Limb (tissue), 2 donors: ENCODE results near the gene SFMBT2.

Experiments
- DNase-seq, 2 donors: peaks; one replicate each; pipeline ENCODE4 v3.0.0-alpha.2; 2016; ENCODE audit errors: extremely low spot score in 2 of 2

The SFMBT2 gene

DNA sequence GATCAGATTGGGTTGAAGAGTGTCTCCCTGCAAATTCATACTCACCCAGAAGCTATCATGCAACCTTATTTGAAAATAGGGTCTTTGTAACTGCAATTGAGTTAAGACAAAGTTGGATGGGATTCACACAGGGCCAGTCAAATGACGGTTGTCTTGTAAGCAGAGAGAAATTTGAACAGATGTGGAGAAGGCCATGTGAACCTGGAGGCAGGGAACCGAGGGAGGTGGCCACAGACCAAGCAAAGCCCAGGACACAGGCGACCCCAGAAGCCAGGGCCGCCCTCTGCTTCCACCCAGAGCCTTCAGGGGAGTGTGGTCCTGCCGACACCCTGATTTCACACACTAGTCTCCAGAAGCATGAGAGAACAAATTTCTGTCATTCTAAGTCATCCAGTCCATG lies 140.8 kb downstream of the SFMBT2 start:
- DNase-seq: no peak

DNA sequence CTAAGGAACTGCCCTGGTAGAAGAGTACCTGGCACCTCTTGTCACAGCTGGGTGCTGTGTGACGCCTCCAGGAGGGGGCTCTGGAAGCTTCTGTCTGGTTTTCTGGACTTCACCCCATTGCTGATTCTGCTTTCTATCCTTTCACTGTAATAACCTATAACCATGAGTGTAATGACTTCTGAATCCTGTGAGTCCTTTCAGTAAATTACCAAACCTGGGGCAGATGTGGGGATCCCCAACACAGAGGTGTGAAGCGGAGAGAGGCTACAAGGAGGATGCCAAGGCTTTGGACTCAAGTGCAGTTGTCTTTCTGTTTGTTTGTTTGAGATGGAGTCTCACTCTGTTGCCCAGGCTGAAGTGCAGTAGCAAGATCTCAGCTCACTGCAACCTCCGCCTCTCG lies 143.7 kb downstream of the SFMBT2 start:
- DNase-seq: no peak

DNA sequence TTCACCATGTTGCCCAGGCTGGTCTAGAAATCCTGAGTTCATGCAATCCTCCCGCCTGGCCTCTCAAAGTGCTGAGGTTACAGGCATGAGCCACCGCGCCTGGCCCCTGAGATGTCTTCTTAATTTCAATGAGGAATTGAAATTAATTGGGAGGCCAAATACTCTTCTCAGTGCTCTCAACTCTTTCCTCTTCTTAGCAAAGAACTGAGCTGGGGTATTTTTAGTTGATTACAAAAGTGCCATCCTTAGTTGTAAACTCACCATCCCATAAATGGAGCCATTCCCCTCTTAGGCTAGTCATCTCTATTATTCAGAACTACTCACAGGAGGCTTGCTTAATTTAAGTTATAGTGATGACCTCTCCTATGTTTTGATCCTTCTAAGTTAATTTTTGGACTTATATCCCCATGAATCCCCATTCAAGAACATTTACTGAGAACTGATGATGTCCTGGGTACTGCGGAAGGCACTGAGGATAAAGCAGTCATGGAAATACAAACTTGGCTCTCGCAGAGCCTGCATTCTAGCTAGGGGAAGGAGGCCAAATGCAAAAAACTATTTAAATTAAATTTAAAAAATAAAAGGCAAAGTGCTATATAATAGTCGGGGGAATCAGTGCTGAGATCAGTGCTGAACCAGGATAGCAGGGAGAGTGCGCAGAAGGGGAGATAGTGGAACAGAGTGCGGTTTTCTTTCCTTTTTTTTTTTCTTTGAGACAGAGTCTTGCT lies 145.3 kb downstream of the SFMBT2 start:
- DNase-seq: no peak

DNA sequence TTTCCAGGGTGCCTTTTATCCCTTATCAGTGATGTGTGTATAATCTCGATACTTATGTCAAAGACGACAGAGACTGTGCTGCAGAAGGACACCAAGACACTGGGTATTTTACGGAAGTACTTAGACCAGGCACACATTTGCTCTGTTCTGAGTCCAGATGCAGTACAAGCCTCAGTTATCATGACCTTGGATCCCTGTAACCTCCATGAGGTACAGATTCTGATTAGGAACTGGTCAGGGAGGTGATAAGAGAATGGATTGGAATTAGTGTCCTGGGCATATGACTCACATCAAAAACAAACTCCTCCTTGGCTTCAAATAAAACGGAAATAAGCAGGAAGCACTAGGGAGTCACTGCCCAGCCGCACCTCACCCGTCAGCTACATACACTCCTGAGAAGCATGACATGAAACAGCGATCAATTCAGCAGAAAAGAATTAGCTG lies 146.5 kb downstream of the SFMBT2 start:
- DNase-seq: no peak

DNA sequence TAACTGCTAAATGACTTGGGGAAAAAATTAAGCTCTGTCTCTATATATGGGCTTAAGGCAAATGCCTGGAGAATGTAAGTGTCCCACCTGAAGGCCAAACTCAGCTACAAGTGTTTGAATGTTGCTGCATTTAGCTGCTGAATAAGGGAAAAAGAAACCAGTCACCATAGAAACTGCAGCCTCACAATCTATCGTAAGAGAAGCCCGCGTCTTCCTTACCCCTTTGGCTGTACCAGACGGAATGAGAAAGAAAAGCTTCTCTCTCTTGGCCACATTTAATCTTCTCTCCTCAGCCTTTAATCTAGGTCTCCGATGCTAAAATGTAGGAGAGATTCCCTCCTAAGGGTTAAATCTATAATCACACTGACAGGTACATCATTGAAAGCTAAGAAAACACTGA lies 147.2 kb downstream of the SFMBT2 start:
- DNase-seq: no peak

DNA sequence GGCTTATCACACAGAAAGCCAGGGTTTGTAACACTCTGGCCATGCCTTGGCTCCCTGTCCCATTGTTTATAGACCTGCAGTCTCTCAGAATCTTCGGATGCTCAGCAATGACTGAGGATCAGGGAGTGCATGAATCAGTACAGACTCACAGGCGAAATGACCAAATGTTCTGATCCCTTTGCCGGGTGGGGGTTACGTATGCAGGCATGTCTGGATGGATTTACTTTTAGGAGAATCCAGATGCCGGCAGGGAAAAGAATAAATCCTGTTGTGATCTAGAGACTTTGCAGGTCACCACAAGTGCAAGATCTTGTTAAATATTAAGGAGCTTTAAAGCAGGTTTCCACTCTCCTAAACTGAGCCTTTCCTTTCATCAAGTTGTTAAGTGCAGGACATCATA lies 149.5 kb downstream of the SFMBT2 start:
- no peak for DNase-seq

DNA sequence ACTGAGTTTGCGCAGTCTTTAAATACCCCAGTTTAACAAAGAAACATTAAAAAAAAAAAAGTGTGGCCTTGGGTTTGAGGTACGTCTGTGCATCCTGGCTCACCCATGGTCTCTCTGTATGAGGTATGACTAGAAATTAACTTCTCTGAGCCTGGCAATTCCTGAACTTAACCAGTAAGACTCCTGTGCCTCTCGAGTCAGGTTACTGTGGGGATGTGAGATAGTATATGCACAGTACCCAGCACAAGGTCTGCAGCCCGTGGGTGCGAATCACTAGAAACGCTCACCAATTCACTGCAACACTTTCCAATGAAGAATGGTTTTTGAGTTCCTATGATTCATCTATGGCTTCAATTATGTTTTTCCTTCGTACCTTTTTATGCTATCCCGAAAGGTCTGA lies 149.9 kb downstream of the SFMBT2 start:
- DNase-seq: no peak

DNA sequence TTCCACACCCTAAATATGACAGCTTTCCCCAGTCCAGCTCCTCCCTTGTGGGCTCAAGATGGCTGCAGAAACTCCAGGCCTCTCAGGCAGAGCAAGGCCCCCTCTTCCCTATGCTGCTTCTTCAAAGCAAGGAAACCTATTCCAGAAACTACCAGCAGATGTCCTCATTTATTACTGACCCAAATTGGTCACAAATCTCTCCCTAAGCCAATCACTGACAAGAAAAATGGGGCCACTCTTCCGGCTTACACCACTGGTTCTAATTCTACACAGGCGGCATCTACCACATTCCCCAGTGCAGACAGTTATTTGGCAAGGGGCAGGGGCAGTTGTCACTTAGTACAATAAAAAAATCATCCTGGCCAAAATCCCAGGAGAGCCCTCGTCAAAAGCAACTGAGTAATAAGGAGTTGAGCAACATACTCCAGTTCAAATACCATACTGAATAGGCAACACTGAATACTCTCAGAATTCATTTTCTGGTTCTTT lies 150.4 kb downstream of the SFMBT2 start:
- peak in 1 of 2 donors; percentile 53 for DNase-seq

DNA sequence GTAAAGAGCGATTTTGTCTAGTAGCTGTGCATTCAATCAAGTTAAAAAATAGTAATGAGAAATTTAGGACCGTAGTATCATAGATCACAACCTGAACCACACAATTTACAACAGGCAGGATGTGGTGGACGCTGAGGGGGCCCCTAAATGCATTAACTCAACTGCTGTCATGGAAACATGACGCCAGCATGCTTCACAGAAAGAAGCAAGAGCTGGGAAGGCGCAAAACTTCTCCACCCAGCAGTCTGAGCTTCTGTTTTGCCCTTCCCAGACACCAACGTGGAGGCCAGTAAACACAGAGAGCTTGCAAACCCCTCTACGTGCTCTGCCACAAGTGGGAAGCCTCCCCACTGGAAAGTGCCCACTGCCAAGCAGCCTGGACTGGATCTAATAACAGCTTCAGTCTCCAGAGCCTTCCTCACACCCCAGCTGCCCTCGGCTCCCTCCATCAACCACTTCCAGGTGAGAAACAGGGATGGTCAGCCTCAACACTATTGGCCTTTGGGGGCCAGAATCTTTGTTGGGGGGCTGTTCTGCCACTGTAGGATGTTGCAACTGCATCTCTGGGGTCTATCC lies 151.8 kb downstream of the SFMBT2 start:
- no peak for DNase-seq

DNA sequence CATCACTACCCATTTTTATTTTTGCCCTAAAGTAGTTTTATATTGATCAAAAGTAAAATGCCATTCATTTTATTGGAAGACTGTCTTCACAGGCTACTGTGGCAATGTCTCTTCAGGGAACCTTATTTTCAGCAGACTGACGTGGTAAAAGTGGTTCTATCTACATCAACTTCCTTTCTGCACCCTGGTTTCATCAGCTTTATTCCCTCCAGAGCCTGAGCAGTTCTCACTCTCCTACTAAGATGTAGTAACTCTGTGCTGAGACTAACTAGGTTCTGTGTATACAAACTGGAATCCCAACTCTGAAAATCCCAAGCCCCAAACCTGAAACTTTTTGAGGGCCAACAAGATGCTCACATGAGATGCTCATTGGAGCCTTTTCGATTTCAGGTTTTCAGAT lies 155.3 kb downstream of the SFMBT2 start:
- no peak for DNase-seq

DNA sequence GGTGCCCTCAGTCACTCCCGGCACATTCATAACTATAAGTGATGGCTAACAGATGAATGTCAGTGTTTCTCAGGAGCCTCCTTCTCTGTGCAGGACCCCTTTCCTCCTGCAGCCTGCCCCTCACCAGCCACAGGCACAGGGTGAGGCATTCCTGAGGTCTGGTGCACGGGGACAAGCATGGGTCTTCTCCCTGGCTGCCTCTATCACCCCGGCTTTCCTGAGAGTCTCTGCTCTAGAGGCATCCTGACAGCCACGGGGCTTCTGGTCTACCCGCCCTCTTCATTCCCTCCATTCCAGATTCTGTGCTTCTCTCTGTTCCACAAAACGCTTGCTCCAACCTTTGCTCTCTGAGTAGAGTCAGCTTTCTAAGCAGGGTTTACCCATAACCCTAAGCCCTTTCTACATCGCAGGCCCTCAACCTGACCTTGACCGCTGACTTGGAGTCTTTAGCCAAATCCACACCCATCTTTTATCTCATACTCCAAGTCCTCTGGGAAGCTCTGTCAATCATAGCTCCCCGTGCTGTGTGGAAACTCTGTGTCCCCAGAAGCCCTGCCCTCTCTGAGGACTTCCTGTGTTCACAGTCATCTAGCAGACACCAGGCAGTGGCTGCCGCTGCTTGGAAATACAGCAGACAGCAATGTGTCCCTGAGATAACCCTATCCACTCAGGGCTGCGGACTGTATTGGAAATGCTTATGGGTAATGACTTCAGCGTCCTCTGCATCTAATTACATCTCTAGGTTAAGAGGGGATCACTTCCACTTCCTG lies 159.0 kb downstream of the SFMBT2 start:
- DNase-seq: no peak

DNA sequence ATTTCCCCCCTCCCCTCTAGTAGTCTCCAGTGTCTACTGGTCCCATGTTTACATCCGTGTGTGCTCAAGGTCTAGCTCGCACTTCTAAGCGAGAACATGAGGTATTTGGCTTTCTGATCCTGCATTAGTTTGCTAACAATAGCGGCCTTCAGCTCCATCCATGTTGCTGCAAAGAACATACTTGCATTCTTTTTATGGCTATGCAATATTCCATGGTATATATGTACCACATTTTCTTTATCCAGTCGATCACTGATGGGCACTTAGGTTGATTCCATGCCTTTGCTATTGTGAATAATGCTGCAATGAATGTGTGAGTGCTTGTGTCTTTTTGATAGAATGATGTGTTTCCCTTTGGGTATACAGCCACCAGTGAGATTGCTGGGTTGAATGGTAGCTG lies 160.6 kb downstream of the SFMBT2 start:
- no peak for DNase-seq

DNA sequence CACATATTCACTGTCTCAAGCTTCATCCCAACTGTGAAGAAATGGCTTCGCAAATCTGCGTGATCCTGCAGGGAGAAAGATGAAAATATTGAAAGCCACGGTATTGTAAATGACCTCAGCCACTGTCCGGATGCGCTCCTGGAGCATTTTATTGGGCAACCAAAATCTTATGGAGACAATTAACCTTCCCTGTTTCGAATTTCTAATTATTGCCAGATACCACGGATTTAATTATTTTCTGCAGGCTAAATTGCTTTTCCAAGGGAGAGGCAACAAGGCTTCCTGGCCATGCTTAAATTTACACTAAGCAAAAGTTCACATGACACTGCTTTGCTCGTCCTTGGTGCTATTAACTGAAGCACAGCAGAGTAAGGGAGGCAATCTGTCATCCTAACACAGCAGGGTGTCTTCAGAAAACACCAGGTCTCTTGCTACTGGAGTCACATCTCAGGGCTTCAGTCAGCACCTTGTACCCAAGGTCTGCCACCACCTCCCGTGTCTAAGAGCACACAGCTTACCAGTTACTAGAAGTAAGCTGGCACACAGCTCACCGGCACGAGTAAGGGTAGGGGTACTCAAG lies 162.2 kb downstream of the SFMBT2 start:
- no peak for DNase-seq

DNA sequence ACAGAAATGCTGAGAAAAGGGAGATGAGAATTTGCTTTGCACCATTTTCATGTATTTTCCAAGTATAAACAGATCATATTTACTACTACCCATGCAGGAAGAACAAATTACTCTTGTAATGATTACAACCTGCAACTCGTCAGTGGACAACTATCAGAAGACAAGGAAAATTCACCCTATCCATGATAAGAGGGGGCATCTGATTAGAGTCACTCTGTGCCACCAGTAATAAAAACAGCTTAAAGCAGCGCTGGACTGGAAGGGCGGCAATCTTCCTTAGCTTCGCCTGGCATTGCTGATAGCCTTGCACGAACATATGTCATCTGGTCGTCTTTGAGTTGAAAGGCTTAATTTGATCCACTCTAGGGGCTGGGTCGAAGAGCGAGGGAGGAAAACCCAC lies 162.7 kb downstream of the SFMBT2 start:
- DNase-seq: no peak

DNA sequence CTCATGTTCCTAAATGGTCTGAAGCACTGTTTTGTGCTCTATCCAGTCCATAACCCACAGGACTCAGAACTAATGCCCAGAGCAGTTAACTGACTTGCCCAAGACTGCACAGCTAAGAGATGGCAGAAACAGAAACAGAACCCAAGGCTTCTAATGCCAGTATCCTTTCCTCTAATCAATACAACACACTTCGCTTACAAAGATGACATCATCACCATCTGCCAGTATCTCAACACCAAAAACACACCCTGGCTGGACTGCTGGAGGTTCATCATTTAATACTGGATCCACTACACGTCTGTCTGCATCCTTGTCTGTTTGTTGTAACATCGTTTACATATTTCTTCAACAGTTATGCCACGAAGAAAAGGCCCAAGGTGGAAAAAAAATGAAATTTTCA lies 165.3 kb downstream of the SFMBT2 start:
- no peak for DNase-seq

DNA sequence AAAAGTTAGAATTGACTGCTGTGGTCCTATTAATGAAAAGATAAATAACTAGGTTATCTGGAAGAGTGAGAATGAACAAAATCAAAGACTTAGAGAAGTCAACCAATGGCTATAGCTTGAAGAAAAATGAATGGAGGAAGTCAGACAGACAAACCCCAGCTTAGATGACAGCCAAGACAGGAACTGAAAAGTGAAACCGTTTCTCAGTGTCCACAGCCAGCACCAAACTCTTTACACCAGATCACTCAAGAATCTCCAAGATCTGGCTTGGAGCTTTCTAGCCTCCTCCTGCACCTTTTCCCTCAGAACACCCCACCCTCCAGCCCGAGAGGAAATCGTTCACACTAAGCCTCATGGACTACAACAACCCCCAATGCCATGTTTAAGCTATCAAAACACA lies 167.0 kb downstream of the SFMBT2 start:
- no peak for DNase-seq

DNA sequence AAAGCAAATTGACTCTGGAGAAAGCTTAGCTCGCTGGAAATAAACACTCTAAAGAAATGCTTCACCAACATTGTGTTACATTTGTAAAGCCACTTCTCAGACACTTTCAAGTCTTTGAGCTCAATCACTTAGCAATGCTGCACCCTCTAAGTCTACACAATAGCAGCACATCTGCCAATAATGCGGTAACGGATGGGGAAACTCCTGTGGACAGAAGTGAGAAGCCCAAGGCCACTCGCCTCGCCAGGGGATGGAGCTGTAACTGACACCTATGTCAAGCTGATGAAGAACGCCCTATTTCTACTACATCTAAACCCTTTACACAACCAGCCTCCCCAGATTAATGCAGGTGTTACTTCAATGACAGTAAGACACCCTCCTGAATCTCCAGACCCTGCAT lies 167.7 kb downstream of the SFMBT2 start:
- DNase-seq: no peak

DNA sequence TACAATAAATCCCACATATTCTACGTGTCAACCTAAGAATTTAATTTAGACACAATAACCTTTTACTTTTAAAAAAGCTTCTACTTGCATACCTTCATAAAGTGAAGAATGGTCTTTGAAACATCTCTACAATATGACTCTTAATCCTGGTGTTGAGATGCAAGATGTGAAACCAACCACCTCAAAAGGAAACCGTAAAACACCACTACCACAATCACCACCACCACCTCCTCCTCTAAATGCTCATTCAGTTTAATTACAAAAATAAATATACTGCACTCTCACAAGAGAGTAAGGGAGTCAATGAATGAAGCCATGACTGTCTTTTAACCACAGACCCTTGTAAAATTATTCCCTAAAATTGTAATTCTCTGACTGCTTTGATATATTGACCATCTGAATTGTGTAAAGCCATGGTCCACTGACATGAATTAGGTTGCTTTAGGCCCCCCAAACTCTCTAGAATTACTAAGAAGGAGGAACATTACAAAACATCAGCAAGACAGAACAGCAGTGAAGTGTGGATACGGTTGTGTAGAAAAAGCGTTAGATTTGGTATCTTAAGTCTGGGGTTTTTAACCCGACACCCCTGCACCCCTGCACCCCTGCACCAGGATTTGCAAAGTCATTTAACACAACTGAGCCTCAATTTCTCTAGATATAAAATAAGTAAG lies 171.4 kb downstream of the SFMBT2 start:
- DNase-seq: no peak

DNA sequence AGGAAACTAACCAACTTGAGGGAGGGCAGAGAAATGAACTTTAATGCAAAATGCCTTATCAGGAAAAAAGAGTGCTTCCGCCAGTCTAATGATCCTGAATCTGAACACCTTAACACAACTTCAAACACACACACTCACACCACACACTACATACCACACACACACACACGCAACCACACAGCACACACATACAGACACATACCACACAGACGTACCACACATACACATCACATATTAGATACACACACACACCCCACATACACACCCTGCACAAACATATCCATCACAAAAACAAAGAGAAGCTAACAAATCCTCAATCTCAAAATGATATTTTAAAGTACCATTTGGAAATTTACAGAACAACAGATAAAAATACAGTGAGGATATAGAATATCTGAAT lies 175.5 kb downstream of the SFMBT2 start:
- no peak for DNase-seq

DNA sequence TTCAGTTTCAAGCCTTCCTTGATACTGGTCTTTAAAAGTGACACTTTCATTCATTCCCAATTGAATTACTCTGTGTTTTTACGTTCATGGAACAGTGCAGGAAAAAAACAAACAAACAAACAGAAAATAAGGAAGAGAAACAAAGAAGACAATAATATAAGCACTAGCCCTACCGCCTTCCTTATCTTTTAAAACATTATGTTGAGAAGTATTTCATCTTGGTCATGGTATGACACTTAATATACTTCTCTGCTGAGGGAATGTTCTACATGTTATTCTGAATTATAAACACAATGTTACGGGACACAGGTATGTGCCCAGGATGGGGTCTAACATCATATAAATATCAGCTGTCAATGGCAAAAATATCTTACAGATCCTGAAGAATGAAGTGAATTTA lies 176.7 kb downstream of the SFMBT2 start:
- no peak for DNase-seq

DNA sequence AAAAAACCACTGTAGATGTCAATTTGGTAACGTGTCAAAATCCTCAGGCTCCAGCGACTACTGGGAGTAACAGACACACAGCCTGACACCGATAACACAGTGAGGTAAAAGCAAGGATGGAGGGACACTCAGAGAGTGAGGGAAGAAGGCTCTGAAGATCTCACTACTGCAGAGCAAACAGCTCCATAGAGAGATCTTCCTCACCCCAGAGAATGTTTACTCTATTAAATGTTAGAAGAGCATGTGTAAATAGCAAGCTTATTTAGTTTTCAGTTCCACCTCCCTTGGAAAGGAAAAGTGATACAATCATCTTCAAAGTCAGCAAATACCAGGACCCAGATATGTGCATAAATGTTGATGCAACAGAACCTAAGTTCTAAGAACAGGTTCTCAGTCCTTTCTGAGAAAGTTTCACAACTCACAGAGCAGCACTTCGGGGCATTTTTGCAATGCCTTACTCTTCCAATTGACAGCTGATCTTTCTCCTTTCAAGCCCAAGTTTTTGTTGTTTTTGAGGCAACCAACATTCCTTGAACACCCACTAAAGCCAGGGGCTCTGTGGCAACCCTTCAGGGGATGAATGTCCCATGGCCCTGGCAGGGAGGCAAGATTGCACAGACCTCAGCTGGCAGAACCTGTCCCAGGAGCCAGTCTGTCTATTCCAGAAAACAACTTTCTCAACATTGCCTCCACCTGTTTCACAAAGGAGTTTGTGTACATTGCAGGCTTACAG lies 177.4 kb downstream of the SFMBT2 start:
- DNase-seq: no peak
